Neural cell (in vitro differentiated cells): ENCODE results near the gene BSCL2. TPM values are rescaled to one million over a fixed set of nuclear protein-coding genes. Genes with fewer than 3 reads are reported as not detected.
A peak's percentile ranks its signal among the peaks of the same experiment; 100 is the strongest.

Source experiments
- H2AFZ ChIP-seq: fragments of 200-600, 300-800 bp; sonication (generic), shearing (Covaris generic); 2 replicates; pipeline ENCODE4 v1.6.0; 2014; ENCODE audit warnings: low read depth, mild to moderate bottlenecking, antibody characterized with exemption, low read length, moderate library complexity
- H3F3A ChIP-seq: fragments of 200-600 bp; shearing (Covaris generic); 2 replicates; pipeline ENCODE4 v1.6.1; 2016; ENCODE audit warnings: mild to moderate bottlenecking, moderate library complexity, mixed read lengths, antibody characterized with exemption, low read length; ENCODE audit not compliant: insufficient read depth, poor library complexity, severe bottlenecking
- H3K27ac ChIP-seq: fragments of 200-600, 300-800 bp; sonication (generic), shearing (Covaris generic); 2 replicates; pipeline ENCODE4 v1.5.1; 2014; ENCODE audit warnings: mild to moderate bottlenecking, low read length, moderate library complexity
- H3K27me3 ChIP-seq: fragments of 300-800, 200-600 bp; sonication (generic), shearing (Covaris generic); 2 replicates; pipeline ENCODE4 v1.6.0; 2014; ENCODE audit warnings: mild to moderate bottlenecking, low read depth, low read length, moderate library complexity; ENCODE audit not compliant: insufficient read depth
- H3K36me3 ChIP-seq: fragments of 300-800, 200-600 bp; sonication (generic), shearing (Covaris generic); 2 replicates; pipeline ENCODE4 v1.5.1; 2014; ENCODE audit warnings: mild to moderate bottlenecking, antibody characterized with exemption, low read length, moderate library complexity; ENCODE audit not compliant: insufficient read depth
- H3K4me2 ChIP-seq: fragments of 300-800, 200-600 bp; sonication (generic), shearing (Covaris generic); 2 replicates; pipeline ENCODE4 v1.6.0; 2014; ENCODE audit warnings: mild to moderate bottlenecking, low read length
- H3K4me3 ChIP-seq: fragments of 300-800, 200-600 bp; sonication (generic), shearing (Covaris generic); 2 replicates; pipeline ENCODE4 v1.5.1; 2014; ENCODE audit warnings: mild to moderate bottlenecking, low read length, moderate library complexity
- H3K79me2 ChIP-seq: fragments of 200-600 bp; shearing (Covaris generic); replicated peaks from 2 replicates; pipeline ENCODE4 v1.6.0; 2014; ENCODE audit warnings: mild to moderate bottlenecking, low read length, moderate library complexity; ENCODE audit not compliant: insufficient read depth
- H3K9ac ChIP-seq: fragments of 300-800, 200-600 bp; sonication (generic), shearing (Covaris generic); 2 replicates; pipeline ENCODE4 v1.6.1; 2016; ENCODE audit warnings: mild to moderate bottlenecking, low read length, mixed read lengths
- H3K9me2 ChIP-seq: fragments of 200-600 bp; shearing (Covaris generic); 2 replicates; pipeline ENCODE4 v1.6.1; 2016; ENCODE audit warnings: mild to moderate bottlenecking, low read length, mixed read lengths; ENCODE audit not compliant: insufficient read depth
- H3K9me3 ChIP-seq: fragments of 200-600, 300-800 bp; sonication (generic), shearing (Covaris generic); 2 replicates; pipeline ENCODE4 v1.6.1; 2016; ENCODE audit warnings: mild to moderate bottlenecking, mixed run types, low read length, moderate library complexity, mixed read lengths
- H4K20me1 ChIP-seq: fragments of 200-600 bp; shearing (Covaris generic); 2 replicates; pipeline ENCODE4 v1.6.1; 2016; ENCODE audit warnings: mild to moderate bottlenecking, mixed run types; ENCODE audit not compliant: insufficient read depth
- EP300 ChIP-seq: fragments of 450-650 bp; conservative IDR thresholded peaks from 2 replicates; pipeline ENCODE4 v1.6.1; 2014; ENCODE audit warnings: antibody characterized with exemption, mild to moderate bottlenecking, moderate library complexity; ENCODE audit not compliant: poor library complexity, severe bottlenecking
- EZH2 ChIP-seq: fragments of 200-600, 300-800 bp; shearing (Covaris generic), sonication (generic); IDR thresholded peaks from 2 replicates; pipeline ENCODE4 v1.6.1; 2014; ENCODE audit warnings: antibody characterized with exemption, low read length, borderline replicate concordance, mild to moderate bottlenecking; ENCODE audit not compliant: insufficient read depth, poor library complexity, severe bottlenecking
- MXI1 ChIP-seq: fragments of 450-650 bp; conservative IDR thresholded peaks from 2 replicates; pipeline ENCODE4 v1.6.1; 2014; ENCODE audit warnings: antibody characterized with exemption, mild to moderate bottlenecking; ENCODE audit not compliant: poor library complexity, severe bottlenecking
- POLR2AphosphoS5 ChIP-seq: IDR thresholded peaks from 2 replicates; pipeline ENCODE4 v1.6.1; 2012
- RAD21 ChIP-seq: fragments of 450-650 bp; conservative IDR thresholded peaks from 2 replicates; pipeline ENCODE4 v1.6.1; 2014; ENCODE audit warnings: antibody characterized with exemption, mild to moderate bottlenecking, moderate library complexity
- SMC3 ChIP-seq: fragments of 450-650 bp; conservative IDR thresholded peaks from 2 replicates; pipeline ENCODE4 v1.6.1; 2014; ENCODE audit warnings: antibody characterized with exemption, mild to moderate bottlenecking, moderate library complexity; ENCODE audit not compliant: poor library complexity
- TAF1 ChIP-seq: IDR thresholded peaks from 2 replicates; pipeline ENCODE4 v1.6.1; 2012; ENCODE audit warnings: low read depth
- polyA plus RNA-seq: library from polyadenylated mRNA; depleted of rRNA; stranded (reverse); fragments of >200 nt; gene quantifications from 2 replicates; pipeline ENCODE4 v1.2.3, GENCODE V29; 2014
- TF ChIP-seq, protein P1 (sequence below): fragments of 450-650 bp; IDR thresholded peaks from 2 replicates; pipeline ENCODE4 v1.5.1; 2014; ENCODE audit warnings: antibody characterized with exemption, mild to moderate bottlenecking, moderate library complexity; ENCODE audit not compliant: poor library complexity, severe bottlenecking
- TF ChIP-seq, protein P2 (sequence below): IDR thresholded peaks from 2 replicates; pipeline ENCODE4 v1.6.1; 2012; ENCODE audit warnings: borderline replicate concordance

Gene BSCL2
- polyA plus RNA-seq, 1 donor from 2014 or later, result 304 TPM

DNA sequence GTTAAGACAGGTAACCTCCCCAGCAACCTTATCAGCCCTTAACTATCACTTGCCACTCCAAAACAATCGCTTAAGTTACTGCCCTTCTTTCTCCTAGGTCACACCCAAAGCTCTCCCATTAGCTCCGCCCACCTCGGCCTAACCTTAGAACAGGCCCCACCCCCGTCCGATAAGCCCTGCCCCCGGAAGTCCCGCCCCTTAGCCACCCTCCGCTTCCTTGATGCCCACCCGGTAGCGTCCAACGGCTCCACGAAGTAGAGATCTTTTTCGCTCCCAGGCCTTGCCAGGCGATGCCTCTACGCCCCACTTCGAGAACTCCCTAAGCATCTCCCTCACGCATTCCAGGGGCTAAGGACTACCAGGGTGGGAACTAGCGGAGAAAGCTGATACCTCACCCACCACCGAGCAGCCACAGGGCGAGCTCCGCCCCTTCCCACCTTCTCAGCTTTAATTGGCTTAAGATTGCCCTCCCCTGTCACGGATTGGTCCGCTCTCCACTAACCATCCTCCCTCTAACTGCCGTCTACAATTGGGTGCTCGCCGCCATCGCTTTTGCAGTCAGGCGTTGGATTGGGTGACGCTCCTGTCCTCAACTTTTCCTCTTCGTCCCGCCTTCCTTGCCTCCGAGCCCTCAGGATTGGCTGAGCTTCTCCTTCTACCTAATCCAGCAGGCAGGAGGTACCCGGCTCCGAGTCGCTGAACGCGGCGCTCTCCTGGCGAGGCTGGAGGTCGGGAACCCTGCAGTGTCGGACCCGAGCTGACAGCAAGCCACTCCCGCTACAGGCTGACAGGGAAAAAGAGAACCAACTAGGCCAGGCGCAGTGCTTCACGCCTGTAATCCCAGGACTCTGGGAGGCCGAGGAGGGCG, 46.7 kb upstream of the BSCL2 start, which contains the start of gene ZBTB3:
TSS of gene ZBTB3 (minus strand) at position 425 of the 868 bp plus-strand sequence. CDS start 496 bp downstream, outside the sequence.
- H3F3A ChIP-seq, result no peaks in the 10 kb centered on the region
- H3K79me2 ChIP-seq, result peaks cover 5% of the 10 kb centered on the region
- no peaks in the 10 kb centered on the region for H3K9me3 ChIP-seq
- H2AFZ ChIP-seq, result peak within 1 kb of the TSS; percentile 96
- no peak within 1 kb of the TSS for H3K4me2 ChIP-seq
- H4K20me1 ChIP-seq, result no peaks in the 10 kb centered on the region
- no peaks in the 10 kb centered on the region for H3K36me3 ChIP-seq
- no peaks in the 10 kb centered on the region for H3K27me3 ChIP-seq
- H3K27ac ChIP-seq, result peak within 1 kb of the TSS; percentile 95
- H3K4me3 ChIP-seq, result peak within 1 kb of the TSS; percentile 74
- H3K9me2 ChIP-seq, result no peaks in the 10 kb centered on the region
- TF ChIP-seq, protein P1, sequence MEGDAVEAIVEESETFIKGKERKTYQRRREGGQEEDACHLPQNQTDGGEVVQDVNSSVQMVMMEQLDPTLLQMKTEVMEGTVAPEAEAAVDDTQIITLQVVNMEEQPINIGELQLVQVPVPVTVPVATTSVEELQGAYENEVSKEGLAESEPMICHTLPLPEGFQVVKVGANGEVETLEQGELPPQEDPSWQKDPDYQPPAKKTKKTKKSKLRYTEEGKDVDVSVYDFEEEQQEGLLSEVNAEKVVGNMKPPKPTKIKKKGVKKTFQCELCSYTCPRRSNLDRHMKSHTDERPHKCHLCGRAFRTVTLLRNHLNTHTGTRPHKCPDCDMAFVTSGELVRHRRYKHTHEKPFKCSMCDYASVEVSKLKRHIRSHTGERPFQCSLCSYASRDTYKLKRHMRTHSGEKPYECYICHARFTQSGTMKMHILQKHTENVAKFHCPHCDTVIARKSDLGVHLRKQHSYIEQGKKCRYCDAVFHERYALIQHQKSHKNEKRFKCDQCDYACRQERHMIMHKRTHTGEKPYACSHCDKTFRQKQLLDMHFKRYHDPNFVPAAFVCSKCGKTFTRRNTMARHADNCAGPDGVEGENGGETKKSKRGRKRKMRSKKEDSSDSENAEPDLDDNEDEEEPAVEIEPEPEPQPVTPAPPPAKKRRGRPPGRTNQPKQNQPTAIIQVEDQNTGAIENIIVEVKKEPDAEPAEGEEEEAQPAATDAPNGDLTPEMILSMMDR, result peak; percentile 39
- TF ChIP-seq EP300 (no peak), TAF1 (no peak), POLR2AphosphoS5 (peak; percentile 90), EZH2 (no peak), RAD21 (no peak), MXI1 (peak; percentile 73), SMC3 (peak; percentile 24)
- TF ChIP-seq, protein P2, sequence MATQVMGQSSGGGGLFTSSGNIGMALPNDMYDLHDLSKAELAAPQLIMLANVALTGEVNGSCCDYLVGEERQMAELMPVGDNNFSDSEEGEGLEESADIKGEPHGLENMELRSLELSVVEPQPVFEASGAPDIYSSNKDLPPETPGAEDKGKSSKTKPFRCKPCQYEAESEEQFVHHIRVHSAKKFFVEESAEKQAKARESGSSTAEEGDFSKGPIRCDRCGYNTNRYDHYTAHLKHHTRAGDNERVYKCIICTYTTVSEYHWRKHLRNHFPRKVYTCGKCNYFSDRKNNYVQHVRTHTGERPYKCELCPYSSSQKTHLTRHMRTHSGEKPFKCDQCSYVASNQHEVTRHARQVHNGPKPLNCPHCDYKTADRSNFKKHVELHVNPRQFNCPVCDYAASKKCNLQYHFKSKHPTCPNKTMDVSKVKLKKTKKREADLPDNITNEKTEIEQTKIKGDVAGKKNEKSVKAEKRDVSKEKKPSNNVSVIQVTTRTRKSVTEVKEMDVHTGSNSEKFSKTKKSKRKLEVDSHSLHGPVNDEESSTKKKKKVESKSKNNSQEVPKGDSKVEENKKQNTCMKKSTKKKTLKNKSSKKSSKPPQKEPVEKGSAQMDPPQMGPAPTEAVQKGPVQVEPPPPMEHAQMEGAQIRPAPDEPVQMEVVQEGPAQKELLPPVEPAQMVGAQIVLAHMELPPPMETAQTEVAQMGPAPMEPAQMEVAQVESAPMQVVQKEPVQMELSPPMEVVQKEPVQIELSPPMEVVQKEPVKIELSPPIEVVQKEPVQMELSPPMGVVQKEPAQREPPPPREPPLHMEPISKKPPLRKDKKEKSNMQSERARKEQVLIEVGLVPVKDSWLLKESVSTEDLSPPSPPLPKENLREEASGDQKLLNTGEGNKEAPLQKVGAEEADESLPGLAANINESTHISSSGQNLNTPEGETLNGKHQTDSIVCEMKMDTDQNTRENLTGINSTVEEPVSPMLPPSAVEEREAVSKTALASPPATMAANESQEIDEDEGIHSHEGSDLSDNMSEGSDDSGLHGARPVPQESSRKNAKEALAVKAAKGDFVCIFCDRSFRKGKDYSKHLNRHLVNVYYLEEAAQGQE, result peak; percentile 77
- peak within 1 kb of the TSS; percentile 92 for H3K9ac ChIP-seq

DNA sequence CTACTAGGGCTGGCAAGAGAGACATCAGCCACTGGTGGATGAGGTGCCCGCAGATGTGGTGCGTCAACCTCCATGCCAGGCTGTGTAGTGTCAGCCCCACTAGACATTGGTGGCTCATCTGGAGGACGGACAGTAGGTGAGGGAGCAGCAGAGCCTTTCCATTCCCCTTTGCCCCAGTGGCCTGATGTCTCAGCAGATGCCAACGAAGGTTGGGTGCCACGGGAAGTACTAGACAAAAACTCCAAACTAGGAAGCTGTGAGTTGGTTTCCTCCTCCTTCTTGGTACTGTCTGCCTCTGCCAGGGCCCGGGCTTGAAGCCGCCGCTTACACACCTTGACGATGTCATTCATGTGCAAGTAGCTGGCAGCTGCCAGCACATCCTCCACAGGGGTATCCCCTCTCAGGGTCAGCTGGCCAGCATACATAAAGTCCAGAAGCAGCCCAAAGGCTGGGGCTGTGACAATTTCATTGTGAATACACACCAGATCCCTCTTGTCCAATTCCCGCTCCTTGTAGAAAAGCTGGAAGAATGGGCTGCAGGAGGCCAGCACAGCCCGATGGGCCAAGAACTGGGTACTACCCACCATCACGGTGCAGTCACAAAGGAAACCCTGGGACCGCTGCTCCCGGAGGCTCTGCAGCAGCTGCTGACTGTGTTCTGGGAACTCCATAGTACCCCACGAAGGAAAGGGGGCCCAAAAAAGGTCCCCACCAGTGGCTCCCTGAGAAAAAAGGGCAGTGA, 45.9 kb upstream of the BSCL2 start:
- H3K9me2 ChIP-seq, result no peaks in the 10 kb centered on the region
- peak overlapping the region; percentile 74 for H3K4me3 ChIP-seq
- H4K20me1 ChIP-seq, result no peaks in the 10 kb centered on the region
- H3K27me3 ChIP-seq, result no peaks in the 10 kb centered on the region
- peak overlapping the region; percentile 95 for H3K27ac ChIP-seq
- H2AFZ ChIP-seq, result peak overlapping the region; percentile 96
- no peak overlapping the region for H3K4me2 ChIP-seq
- H3K36me3 ChIP-seq, result no peaks in the 10 kb centered on the region
- no peak for TF ChIP-seq MXI1
- TF ChIP-seq POLR2AphosphoS5, result no peak
- no peak for TF ChIP-seq SMC3
- TF ChIP-seq EP300, result no peak
- TF ChIP-seq, protein P1, result no peak
- TF ChIP-seq RAD21, result no peak
- TF ChIP-seq, protein P2, result no peak
- peak overlapping the region; percentile 92 for H3K9ac ChIP-seq
- no peaks in the 10 kb centered on the region for H3K9me3 ChIP-seq
- H3K79me2 ChIP-seq, result peaks cover 5% of the 10 kb centered on the region
- H3F3A ChIP-seq, result no peaks in the 10 kb centered on the region
